Measurements from ENCODE around the gene TERF2IP.

TERF2IP gene, protein sequence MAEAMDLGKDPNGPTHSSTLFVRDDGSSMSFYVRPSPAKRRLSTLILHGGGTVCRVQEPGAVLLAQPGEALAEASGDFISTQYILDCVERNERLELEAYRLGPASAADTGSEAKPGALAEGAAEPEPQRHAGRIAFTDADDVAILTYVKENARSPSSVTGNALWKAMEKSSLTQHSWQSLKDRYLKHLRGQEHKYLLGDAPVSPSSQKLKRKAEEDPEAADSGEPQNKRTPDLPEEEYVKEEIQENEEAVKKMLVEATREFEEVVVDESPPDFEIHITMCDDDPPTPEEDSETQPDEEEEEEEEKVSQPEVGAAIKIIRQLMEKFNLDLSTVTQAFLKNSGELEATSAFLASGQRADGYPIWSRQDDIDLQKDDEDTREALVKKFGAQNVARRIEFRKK

DNA sequence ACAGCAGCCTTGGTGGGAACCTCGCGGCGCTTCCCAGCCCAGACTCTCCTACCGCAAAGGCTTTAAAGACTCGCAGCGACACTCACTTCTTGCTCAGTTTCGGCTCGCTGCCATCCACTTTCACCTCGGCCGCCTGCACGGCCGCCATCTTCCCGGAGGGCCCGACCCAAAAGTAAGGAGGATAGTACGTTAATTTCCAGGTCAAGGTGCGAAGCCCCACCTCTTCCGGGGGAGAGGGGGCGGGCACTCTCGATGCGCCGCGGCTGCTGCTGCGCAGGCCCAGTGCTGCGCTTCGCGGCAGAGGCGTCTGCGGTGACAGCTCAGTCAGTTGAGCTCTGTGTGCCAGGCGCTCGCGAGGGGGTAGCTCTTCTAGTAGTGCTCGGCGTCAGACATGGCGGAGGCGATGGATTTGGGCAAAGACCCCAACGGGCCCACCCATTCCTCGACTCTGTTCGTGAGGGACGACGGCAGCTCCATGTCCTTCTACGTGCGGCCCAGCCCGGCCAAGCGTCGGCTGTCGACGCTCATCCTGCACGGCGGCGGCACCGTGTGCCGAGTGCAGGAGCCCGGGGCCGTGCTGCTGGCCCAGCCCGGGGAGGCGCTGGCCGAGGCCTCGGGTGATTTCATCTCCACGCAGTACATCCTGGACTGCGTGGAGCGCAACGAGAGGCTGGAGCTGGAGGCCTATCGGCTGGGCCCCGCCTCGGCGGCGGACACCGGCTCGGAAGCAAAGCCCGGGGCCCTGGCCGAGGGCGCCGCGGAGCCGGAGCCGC is at the start of gene TERF2IP, which contains the start of gene KARS1:
Gene TERF2IP (plus strand): TSS at position 282 of the 773 bp plus-strand sequence. CDS start 110 bp downstream, at position 392.
Gene KARS1 (minus strand): TSS at position 174 of the 773 bp plus-strand sequence. CDS start 26 bp downstream, at position 148.
- DNase-seq: peak in 55 of 56 donors; percentile 72 to 97 (median 92)

DNA sequence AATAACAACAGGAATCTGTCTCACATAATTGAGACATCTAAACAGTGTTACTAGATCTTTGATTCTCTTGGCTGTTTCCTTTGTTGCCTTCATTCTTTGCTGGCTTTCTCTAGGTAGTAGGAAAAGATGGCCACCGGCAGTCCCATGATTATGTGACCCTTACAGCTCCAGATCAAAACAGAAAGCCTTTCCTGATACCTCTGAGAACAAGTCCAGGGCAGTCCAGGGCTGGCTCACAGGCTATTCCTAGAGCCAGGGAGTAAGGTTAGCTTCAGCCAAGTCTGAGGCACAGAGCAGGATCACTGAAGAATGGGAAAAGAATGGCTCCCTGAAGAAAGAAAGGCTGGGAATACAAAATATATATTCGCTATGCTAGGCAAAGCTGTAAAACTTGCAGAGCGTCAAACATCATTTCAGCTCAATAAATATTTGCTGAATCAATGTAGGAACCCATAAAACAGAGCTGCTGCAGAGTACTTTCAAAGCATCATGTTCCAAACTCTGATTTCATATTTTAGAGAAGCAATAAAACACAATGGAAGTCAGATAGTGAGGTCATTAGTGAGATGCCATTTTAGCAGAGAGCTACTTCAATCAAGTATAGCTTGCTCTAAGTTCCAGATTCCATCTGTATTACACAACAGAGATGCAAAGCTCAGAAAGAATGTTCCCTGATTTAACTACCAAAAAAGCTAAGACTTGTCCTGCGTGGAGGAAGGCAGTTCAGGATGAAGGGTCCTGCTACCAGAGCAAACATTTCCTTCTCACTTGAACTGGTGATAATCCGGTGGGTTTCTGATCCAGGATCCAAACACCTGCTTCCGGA is 47.9 kb upstream of the TERF2IP start:
- DNase-seq: no peak

DNA sequence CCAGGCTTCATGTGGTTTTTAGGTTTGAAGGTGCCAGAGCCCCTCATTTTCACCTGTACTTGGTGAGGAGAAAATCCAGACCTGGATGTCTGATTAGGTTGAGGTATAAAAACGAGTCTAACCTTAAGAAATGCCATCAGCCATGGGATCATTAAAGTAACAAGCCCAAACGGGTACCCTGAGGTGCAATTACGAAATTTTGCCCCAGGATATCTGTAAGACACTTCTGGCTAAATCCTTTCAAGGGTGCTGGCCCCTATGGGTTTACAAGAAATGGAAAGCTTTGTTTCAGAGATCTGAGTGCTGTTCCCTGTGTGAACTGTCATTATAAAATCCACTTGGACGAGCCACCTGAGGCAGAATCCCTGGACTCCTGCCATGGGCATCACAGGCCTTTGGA is 44.3 kb upstream of the TERF2IP start:
- no peak for DNase-seq

DNA sequence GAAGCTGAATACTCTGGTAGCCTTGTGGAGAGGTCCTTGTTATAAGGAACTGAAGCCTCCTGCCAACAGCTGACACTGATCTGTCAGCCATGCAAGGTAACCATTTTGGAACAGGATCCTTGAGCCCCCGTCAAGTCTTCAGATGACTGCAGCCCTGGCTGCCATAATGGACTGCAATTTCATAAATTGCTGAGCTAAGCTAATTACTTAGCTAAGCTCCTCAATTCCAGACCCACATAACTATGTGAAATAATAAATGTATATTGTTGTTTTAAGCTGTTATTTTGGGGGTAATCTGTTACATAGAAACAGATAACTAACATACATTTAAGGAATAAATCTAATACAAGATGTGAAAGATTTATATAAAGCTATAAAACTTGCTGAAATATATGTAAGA is 41.1 kb upstream of the TERF2IP start:
- DNase-seq: no peak

DNA sequence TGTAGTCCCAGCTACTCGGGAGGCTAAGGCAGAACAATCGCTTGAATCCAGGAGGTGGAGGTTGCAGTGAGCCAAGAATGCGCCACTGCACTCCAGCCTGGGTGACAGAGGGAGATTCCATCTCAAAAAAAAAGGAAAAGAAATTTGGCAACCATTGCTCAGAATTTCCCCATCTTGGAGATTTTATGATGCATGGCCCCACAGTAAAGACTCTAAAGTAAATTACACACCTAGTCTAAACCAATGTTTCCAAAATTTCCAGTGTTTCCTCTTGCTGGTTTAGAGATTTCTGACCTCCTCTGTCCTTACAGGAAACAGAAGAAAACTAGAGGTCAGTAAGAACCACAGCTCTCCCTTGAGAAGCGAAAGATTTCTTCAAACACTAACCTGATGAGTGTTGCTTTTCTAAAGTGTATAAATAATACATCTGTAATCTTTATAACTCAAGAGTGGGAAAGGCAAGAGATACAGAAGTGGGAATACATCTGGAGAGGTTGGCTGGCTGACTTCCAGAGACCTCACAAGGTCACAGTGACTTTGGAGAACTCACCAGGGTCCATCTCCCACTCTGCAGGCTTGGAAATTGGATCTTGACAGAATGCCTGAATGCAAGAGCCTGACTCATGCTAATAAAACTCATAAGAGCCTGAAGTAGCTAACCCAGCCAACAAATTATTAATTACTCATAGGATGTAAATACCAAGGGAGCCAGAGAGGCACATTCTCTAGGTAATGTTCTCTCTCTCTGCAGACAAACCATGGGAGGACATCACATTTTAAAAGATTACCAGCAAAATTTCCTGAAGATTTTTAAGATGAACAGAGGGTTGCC is 33.3 kb upstream of the TERF2IP start:
- no peak for DNase-seq

DNA sequence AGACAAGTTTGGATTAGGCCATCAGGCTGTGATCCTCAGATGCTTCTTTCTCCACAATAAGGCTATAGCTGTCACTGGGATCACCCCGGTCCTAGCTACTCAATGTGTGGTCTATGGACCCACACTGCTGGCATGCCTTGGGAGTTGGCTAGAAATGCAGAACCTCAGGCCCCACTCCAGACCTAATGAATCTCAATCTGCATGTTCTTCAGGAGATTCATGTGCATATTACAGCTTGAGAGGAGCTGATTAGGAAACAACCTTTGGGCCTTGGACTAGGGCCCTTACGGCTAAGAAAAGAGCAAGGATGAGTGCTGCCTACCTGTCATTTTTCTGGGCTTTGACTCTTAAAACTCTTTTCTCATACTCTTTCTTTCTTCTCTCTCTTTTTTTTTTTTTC is 32.0 kb upstream of the TERF2IP start:
- no peak for DNase-seq

DNA sequence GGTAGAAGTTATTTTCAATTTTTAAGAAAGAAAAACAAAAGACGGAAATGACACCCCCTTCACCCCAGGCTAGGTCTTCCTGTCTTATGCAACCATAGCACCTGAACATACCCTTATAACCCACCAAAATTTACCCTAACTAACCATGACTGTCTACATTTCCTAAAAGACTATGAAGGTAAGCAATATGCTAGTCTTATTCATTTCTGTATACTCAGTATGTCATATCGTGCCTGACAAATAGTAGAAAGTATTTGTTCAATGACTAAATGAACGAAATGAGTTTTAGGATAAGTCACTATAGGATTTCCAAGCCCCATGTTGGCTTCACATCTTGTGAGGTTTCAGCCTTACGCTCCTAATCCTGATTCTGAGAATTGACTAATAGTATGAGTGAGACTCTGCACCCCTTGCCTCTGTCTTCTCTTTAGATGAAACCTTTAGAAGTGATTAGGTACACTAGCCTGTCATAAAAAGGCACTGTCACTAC is 31.0 kb upstream of the TERF2IP start:
- DNase-seq: no peak

DNA sequence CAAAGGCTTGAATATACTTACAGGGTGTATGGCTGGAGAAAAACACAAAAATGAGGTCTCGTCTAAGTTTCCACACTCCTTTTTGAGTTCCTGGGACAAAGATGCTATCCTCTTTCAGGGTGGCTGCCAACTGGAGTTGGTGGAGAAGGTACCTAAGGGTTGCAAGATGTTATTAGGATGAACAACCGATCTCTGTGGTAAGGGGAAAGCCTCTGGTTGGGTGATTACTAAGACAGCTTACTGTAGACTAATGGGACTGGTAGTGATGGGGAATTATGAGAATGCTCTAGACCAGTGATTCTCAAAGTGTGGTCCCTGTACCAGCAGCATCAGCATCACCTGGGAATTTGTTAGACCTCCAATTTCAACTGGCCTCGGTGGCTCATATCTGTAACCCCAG is 30.5 kb upstream of the TERF2IP start:
- no peak for DNase-seq

DNA sequence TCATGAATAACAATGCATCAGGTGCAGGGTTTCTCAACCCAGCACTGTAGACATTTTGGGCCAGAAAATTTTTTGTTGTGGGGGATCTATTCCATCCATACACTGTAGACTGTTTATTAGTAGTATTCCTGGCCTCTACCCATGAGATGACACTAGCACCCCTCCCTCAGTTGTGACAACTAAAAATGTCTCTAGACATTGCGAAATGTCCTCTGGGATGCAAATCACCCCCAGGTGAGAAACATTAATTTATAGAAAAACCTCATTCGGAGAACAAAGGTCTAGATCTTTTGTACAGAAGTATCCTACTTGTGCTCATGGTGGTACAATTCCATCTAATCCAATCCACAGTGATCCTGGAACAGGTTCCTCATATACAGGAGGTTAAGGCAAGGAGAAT is 28.8 kb upstream of the TERF2IP start:
- DNase-seq: no peak

DNA sequence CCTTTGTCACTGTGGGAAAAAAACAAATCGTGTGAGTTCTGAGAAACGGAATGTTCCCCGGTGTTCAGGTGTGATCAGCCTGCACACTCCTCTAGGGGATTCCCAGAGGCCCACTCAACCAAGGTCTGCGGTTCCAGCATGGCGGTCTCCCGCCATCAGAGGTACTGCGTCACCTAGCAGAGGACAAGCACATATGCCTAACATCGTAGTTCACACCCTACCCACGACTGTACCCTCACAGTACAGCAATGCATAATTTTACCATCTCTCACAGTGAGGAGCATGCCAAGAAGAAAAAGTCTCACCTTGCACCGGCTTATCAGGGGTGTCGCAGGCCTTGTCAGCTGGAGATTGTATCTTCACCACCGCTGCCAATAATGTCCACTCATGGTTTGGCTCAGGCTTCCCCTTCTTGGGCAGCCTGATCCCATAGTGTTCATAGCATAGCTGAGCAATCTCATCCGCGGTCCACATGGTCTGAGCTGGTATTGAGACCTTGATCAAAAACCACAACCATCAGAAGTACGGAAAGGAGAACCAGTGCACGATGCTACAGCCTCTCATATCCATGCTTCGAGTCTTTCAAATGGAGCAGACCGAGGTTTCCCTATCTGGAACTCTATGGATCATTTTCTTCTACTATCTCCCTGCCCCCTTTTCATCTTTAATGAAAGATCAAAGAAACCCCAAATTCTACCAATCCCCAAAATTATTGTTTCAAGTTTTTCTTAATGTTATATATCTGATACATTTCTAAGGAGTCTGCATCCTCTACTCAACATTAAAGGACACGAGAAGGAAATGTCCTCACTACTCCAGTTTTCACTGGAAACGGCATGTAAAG is 27.0 kb upstream of the TERF2IP start:
- DNase-seq: no peak

DNA sequence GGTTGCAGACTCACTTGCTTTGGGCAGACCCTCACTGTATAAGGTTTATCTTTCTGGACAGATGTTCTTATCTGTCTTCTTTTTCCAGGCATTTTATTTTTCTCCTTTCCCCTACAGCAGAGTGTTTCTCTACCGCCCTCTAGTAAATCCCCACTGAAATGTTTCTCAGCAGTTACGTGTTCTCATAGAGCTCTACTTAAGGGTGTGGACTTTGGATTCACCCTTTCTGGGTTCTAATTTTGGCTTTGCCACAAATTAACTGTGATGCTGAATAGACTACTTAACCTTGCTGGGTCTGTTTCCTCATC is 26.4 kb upstream of the TERF2IP start:
- DNase-seq: peak in 2 of 56 donors; percentile 1 to 10

DNA sequence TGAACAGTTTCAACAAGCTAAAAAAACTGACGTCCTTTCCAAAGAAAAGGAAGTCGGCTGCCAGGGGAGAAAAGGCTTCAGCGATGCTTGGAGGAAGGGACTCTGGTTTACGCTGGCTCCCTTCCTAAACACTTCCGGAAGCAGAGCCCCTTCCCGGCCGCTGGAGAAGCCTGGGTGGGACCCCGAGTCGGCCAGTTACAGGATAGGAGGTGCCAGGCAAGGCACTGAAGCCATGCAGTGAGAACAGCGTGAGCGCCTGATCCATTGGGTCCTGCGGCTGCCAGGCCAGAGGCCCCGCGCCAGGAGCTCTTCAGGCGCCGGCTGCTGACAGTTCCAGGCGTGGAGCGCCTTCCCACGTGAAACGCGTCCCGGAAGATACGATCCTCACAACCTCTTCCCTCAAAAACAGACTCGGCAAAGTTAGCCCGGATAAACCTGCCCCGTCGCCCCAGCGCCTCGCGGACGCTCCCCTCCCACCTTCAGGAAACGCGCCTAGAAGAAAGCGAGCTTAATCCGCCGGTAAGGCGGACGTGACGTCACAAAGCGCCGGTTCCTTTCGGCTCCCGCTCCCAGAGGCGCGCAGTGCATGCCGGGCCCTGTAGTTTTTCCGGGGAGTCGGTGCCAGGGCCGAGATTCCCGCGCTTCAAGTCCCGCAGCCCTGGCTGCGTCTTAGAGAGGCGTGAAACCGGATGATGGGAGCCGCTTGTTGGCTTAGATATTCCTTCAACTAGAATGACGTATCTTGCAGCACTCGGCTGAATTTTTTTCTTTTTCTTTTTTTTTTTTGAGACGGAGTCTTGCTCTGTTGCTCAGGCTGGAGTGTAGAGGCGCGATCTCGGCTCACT is 24.6 kb upstream of the TERF2IP start, which contains the start of gene ADAT1:
Gene ADAT1 (minus strand): TSS at position 521 of the 845 bp plus-strand sequence. CDS start 2,482 bp downstream, outside the sequence.
- DNase-seq: peak; percentile 63 to 99 (median 94)

DNA sequence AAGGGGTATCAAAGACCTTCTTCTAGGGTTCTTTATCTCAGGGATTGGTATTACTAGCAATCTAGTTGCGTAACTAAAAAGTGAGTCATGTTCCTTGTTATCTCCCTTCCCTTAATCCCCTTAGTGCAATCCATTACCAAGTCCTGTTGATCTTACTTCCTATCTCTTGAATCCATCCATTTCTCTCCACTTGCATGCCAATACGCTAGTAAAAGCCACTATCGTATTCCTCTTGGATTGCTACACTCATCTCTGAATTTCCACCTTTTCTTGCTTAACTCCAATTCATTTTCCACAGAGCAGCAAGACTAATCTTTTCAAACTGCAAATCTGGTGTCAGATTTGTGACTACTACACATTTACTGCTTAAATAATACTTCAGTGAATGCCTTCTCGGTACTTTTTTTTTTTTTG is 22.6 kb upstream of the TERF2IP start:
- no peak for DNase-seq

DNA sequence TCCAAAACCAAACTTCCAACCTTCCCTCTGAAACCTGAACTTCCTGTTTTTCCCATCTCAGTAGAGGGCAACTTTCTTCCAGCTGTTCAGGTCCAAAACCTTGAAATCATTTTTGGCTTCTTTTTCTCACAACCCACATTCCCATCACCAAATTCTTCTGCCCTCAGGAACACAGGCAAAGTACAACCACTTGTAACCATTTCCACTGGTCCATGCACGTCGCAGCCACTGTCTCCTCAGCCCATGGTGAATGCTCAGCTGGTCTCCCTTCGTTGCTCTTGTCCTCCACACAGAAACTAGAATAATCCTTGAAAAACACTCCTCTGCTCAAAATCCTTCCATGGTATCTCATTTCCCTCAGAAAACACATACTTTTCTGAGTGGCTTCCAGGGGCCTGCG is 20.8 kb upstream of the TERF2IP start:
- no peak for DNase-seq

DNA sequence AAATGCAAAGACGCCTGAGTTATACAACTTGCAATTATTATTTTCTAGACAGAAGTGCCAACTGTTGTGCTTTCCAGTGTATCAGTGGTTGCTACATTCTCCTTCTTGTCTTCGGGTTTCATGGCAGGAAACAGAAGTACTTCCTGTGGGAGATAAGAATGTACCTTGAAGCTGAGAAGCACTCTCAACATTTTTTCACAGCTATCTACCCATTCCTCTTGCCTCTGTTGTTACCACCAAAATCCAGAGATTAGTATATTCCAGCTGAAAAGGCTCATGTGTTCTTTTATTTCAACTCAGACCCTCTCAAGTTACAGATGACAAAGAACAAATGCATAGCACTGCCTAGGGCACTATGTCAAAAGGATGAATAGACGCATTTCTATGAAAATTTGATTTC is 19.7 kb upstream of the TERF2IP start:
- DNase-seq: no peak

DNA sequence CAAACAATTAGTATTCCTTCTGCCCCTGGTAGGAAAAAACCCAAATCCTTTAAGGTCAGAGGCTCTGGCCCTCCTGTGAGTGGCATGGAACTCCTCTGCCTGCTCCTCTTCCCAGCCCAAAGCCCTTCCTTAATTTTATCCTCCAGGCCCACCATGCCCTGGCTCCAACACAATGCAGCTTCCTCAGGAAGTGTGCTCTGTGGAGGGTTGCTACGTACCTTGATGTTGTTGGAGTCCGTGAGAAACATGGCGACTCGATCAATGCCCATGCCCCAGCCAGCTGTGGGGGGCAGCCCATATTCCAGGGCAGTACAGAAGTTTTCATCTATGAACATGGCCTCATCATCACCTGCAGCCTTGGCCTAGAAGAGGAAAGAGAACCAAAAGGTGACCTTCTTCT is 19.2 kb upstream of the TERF2IP start:
- DNase-seq: no peak

DNA sequence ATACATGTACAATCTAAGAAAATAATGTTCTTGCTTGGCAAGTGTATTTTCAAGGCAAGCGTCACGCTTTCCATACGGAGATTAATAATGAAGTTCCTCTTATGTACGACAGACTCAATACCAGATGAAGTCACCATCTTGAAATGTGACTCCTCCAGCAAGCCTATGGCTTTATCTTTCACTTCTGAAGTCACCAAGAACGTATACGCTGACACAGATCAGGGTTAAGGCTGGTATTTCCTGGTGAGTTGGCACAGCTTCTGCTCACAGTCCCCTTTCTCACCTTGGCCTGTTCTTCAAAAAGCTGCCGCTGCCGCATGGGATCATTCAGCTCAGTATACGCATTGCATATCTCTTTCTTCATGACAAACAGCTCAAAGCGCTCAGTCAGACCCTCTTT is 18.4 kb upstream of the TERF2IP start:
- DNase-seq: no peak

DNA sequence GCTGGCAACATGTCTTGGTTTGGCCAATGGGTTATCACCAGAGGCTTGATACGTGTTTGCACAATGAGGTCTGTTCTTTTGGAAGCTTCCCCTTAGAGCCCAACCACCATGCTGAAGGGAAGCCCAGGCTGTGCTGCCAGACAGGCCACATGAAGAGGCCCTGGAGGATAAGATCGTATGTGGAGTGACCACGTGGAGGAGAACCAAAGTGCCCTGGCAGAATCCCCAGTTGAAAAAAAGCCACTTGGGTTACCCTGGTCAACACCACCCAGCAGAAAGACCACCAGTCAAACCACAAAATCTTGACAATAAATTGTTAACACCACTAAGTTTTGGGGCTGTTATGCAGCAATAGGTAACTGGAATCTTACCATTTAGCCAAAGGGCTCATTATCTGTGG is 17.5 kb upstream of the TERF2IP start:
- DNase-seq: no peak

DNA sequence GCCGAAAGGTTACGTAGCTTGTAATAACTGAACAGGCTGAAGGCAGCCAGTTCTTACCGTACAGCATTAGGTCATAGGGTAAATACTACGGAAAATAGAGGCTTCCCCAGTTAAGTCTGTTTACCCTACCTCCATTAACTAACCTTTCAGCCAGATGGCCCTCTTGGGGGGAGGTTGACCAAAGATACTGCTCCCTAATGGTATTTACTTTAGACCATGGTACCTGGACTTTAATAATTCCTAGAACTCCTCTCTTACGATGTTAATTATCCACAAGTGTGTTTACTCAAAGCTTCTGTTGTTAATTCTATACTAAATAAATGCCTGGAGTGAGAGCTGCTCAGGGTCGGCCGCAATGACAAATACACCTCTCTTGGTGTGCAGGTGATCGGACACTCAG is 14.7 kb upstream of the TERF2IP start:
- DNase-seq: no peak

Data from nucleus accumbens (tissue), 56 donors.